ENCODE measurements around the gene SUGP2. TPM values are rescaled to one million over a fixed set of nuclear protein-coding genes. Genes with fewer than 3 reads are reported as not detected.

SUGP2 gene
- total RNA-seq, 2 experiments from 2014 or later: 104 to 112 TPM

GRCh38 chr19:18999896-19000620, 33.3 kb downstream of the SUGP2 start:
- no peaks in the 10 kb centered on the region for H3K27me3 Mint-ChIP-seq
- TF ChIP-seq, protein P1, sequence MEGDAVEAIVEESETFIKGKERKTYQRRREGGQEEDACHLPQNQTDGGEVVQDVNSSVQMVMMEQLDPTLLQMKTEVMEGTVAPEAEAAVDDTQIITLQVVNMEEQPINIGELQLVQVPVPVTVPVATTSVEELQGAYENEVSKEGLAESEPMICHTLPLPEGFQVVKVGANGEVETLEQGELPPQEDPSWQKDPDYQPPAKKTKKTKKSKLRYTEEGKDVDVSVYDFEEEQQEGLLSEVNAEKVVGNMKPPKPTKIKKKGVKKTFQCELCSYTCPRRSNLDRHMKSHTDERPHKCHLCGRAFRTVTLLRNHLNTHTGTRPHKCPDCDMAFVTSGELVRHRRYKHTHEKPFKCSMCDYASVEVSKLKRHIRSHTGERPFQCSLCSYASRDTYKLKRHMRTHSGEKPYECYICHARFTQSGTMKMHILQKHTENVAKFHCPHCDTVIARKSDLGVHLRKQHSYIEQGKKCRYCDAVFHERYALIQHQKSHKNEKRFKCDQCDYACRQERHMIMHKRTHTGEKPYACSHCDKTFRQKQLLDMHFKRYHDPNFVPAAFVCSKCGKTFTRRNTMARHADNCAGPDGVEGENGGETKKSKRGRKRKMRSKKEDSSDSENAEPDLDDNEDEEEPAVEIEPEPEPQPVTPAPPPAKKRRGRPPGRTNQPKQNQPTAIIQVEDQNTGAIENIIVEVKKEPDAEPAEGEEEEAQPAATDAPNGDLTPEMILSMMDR (IDR thresholded peaks at IDR 0.05): no peak
- POLR2A ChIA-PET: no interaction called here
- H3K36me3 Mint-ChIP-seq (ENCODE audit: low read depth): peaks cover 42% of the 10 kb centered on the region
- CTCF ChIA-PET: interaction anchor here (1.6 kb wide), 1 partner anchor 13 kb away, joined by 4 read pairs; no protein-coding TSS in a partner anchor
- ATAC-seq (no peak), DNase-seq (no peak)
- no peak overlapping the region for H3K27ac Mint-ChIP-seq
- intact Hi-C loops (cut with micrococcal nuclease): no loop called here
- no peak overlapping the region for H3K4me3 Mint-ChIP-seq
- H3K4me1 Mint-ChIP-seq (ENCODE audit: low read depth): peaks cover 12% of the 10 kb centered on the region
- no peaks in the 10 kb centered on the region for H3K9me3 Mint-ChIP-seq

DNA sequence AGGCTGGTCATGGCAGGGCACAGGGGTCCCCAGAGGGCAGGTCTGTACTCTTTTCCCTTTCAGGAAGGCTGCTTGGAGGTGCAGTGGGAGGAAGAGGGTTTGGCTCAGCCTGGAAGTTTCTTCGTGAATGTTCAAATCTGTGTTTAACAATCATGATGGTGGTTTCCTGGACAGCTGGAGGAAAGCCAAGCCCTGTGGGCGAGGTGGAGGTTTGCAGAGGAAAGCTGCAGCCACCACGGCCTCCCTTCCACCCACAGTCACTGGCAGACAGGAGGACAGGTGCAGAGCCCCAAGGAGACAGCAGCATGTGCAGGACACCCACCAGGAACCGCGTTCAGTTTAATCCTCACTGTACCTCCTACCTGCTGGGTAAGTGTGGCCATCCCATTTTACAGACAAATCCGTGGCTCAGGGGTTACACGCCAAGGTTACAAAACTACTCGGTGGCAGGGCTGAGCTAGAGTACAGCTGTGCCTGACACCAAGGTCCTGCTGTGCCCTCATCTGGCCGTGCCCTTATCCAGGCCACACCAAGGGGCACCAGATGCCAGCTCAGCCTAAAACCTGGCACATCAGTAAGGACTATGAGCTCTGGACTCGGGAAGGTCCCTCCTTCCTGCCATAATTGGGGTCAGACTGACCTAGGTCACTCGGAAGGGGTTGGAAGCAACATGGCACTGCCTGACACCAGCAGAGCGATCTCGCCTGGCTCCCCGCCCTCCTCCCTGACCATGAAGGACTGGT, 34.1 kb downstream of the SUGP2 start:
- H3K4me3 Mint-ChIP-seq: no peak overlapping the region
- ChIA-PET CTCF (interaction anchor here (0.6 to 1.6 kb wide), 2 partner anchors 12 to 202 kb away, joined by 3 to 4 read pairs; no protein-coding TSS in a partner anchor), POLR2A (no interaction called here)
- ATAC-seq (no peak), DNase-seq (no peak)
- no peak overlapping the region for H3K27ac Mint-ChIP-seq
- peaks cover 12% of the 10 kb centered on the region for H3K4me1 Mint-ChIP-seq (ENCODE audit: low read depth)
- no peaks in the 10 kb centered on the region for H3K27me3 Mint-ChIP-seq
- TF ChIP-seq, protein P1 (IDR thresholded peaks at IDR 0.05): no peak
- intact Hi-C loops (cut with micrococcal nuclease): no loop called here
- H3K36me3 Mint-ChIP-seq (ENCODE audit: low read depth): peaks cover 41% of the 10 kb centered on the region
- no peaks in the 10 kb centered on the region for H3K9me3 Mint-ChIP-seq

- Mint-ChIP-seq H3K27ac (no peak overlapping the region), H3K27me3 (no peaks in the 10 kb centered on the region), H3K4me3 (no peak overlapping the region), H3K9me3 (no peaks in the 10 kb centered on the region), H3K4me1 (ENCODE audit: low read depth) (peaks cover 12% of the 10 kb centered on the region), H3K36me3 (ENCODE audit: low read depth) (peaks cover 44% of the 10 kb centered on the region)
- TF ChIP-seq, protein P1 (IDR thresholded peaks at IDR 0.05): no peak
- ATAC-seq (no peak), DNase-seq (no peak)
- POLR2A ChIA-PET: no interaction called here
- intact Hi-C loops (cut with micrococcal nuclease): no loop called here
- CTCF ChIA-PET: interaction anchor here (0.6 kb wide), 1 partner anchor 203 kb away, joined by 3 read pairs; no protein-coding TSS in a partner anchor
These were observed 35.0 kb downstream of the SUGP2 start for GRCh38 chr19:18998276-18998675.

- intact Hi-C loops (cut with micrococcal nuclease): no loop called here
These were observed 36.4 kb downstream of the SUGP2 start for GRCh38 chr19:18996796-18997394.

More at GRCh38 chr19:18996796-18997394, 36.4 kb downstream of the SUGP2 start:
- DNase-seq: no peak
- H3K4me3 Mint-ChIP-seq: no peak overlapping the region
- POLR2A ChIA-PET: interaction anchor here (1.2 kb wide), 1 partner anchor 10 kb away, joined by 3 read pairs; no protein-coding TSS in a partner anchor
- H3K9me3 Mint-ChIP-seq: no peaks in the 10 kb centered on the region
- peaks cover 12% of the 10 kb centered on the region for H3K4me1 Mint-ChIP-seq (ENCODE audit: low read depth)
- no peaks in the 10 kb centered on the region for H3K27me3 Mint-ChIP-seq
- TF ChIP-seq, protein P1 (IDR thresholded peaks at IDR 0.05): no peak
- H3K36me3 Mint-ChIP-seq (ENCODE audit: low read depth): peaks cover 40% of the 10 kb centered on the region
- ATAC-seq: no peak
- CTCF ChIA-PET: no interaction called here
- H3K27ac Mint-ChIP-seq: no peak overlapping the region
